ENCODE measurements around the gene SLC66A1.

DNA sequence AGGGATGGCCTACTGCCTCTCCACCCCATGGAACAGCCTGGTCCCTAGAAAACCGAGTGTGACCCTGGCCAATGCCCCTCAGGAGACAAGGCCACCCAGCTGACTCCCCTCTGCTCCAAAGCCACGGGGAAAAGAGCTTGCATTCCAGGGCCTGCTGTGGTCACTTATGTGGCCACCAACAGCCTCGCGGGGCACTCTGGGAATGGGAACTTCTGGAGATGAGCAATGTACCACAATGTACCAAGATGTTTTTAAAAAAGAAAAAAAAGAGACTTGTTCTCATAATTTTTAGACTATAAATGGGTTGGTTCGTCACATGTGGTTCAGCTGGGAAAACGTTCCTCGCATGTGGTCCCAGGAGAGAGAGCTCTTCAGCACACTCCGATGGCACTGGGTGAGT lies 62.8 kb downstream of the SLC66A1 start:
- no peak for TF ChIP-seq POLR2AphosphoS5 (IDR thresholded peaks at IDR 0.05; ENCODE audit: low read depth)
- TF ChIP-seq, protein P1, sequence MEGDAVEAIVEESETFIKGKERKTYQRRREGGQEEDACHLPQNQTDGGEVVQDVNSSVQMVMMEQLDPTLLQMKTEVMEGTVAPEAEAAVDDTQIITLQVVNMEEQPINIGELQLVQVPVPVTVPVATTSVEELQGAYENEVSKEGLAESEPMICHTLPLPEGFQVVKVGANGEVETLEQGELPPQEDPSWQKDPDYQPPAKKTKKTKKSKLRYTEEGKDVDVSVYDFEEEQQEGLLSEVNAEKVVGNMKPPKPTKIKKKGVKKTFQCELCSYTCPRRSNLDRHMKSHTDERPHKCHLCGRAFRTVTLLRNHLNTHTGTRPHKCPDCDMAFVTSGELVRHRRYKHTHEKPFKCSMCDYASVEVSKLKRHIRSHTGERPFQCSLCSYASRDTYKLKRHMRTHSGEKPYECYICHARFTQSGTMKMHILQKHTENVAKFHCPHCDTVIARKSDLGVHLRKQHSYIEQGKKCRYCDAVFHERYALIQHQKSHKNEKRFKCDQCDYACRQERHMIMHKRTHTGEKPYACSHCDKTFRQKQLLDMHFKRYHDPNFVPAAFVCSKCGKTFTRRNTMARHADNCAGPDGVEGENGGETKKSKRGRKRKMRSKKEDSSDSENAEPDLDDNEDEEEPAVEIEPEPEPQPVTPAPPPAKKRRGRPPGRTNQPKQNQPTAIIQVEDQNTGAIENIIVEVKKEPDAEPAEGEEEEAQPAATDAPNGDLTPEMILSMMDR (IDR thresholded peaks at IDR 0.05; ENCODE audit: insufficient read depth, low read length) = no peak

All from HL-60 (cell line).